Nephron (organoid): ENCODE results near the gene B4GALT6.

ENCODE experiments used
- H3K27ac Mint-ChIP-seq, 3 experiments: 2 replicates each; pipeline ENCODE4 v1.8.0; 2020; ENCODE audit warnings: mixed read lengths in 3 of 3, mild to moderate bottlenecking in 2 of 3, moderate library complexity in 1 of 3
- H3K27me3 Mint-ChIP-seq: 2 replicates; pipeline ENCODE4 v1.8.0; 2021; ENCODE audit warnings: low read depth, mild to moderate bottlenecking, moderate library complexity, mixed read lengths
- H3K36me3 Mint-ChIP-seq: 2 replicates; pipeline ENCODE4 v1.8.0; 2020; ENCODE audit warnings: low read depth, mixed read lengths
- H3K4me1 Mint-ChIP-seq: 2 replicates; pipeline ENCODE4 v1.8.0; 2020; ENCODE audit warnings: mixed read lengths
- H3K4me3 Mint-ChIP-seq, 3 experiments: 2 replicates each; pipeline ENCODE4 v1.8.0; 2020; ENCODE audit warnings: mild to moderate bottlenecking in 3 of 3, mixed read lengths in 3 of 3, moderate library complexity in 2 of 3
- H3K9me3 Mint-ChIP-seq: 2 replicates; pipeline ENCODE4 v1.8.0; 2020; ENCODE audit warnings: mixed read lengths
- CTCF ChIP-seq, 3 experiments: fragments of 200-600 bp; sonication (generic); IDR thresholded peaks; one replicate each; pipeline ENCODE4 v1.5.0; 2021; ENCODE audit warnings: antibody characterized with exemption in 3 of 3; ENCODE audit not compliant: unreplicated experiment in 3 of 3

B4GALT6 gene

GRCh38 chr18:31616586-31616985 is 67.8 kb downstream of the B4GALT6 start:
- Mint-ChIP-seq H3K4me3 (no peak overlapping the region), H3K27ac (peak overlapping the region in 1 of 3 experiments; percentile 16), H3K9me3 (no peaks in the 10 kb centered on the region), H3K27me3 (no peaks in the 10 kb centered on the region), H3K4me1 (no peaks in the 10 kb centered on the region), H3K36me3 (peaks cover 3% of the 10 kb centered on the region)
- no peak for TF ChIP-seq CTCF (IDR thresholded peaks at IDR 0.05; ENCODE audit: unreplicated experiment in 3 of 3)

DNA sequence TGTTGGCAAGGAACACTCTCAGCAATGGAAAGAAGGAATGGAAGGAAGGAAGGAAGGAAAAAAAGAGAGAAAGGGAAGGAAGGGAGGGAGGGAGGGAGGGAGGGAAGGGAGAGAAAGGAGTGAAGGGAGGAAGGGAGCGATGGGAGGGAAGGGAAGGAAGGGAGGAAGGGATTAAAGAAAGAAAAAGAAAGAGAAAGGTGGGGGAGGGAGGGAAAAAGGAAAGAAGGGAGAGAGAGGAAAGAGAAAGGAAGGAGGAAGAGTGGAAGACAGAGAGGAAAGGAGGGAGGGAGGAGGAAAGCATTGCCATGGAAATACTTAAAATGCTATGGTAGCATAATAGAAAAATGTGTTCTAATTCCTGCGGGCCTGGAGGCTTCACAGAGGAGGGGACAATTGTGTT is 70.3 kb downstream of the B4GALT6 start:
- H3K27me3 Mint-ChIP-seq, result peaks cover 4% of the 10 kb centered on the region
- no peak overlapping the region for H3K27ac Mint-ChIP-seq
- no peaks in the 10 kb centered on the region for H3K9me3 Mint-ChIP-seq
- TF ChIP-seq CTCF (IDR thresholded peaks at IDR 0.05; ENCODE audit: unreplicated experiment in 3 of 3), result no peak
- H3K4me3 Mint-ChIP-seq, result no peak overlapping the region
- H3K4me1 Mint-ChIP-seq, result peaks cover 17% of the 10 kb centered on the region
- no peaks in the 10 kb centered on the region for H3K36me3 Mint-ChIP-seq

GRCh38 chr18:31612124-31612523 is 72.3 kb downstream of the B4GALT6 start:
- H3K27me3 Mint-ChIP-seq, result peaks cover 4% of the 10 kb centered on the region

DNA sequence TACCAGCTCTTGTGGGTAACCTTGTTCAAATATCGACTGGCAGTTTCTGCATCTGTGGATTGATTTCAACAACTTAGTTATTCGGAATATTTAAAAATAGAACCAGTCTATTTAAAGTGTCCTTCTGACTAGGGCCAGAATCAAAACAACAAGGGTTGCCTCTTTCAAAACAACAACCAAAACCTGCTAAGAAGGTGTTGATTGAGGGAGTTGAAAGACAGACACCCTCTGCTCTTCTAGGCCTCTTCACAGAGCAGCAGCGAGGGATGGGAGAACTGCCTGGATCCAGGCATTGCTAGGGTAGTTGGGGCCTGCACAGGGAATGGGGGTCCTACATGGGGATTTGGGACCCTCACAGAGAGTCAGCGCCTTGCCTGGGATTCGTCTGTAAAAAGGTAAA is 72.9 kb downstream of the B4GALT6 start:
- Mint-ChIP-seq H3K36me3 (no peaks in the 10 kb centered on the region), H3K4me1 (peaks cover 17% of the 10 kb centered on the region), H3K27me3 (peaks cover 4% of the 10 kb centered on the region), H3K27ac (no peak overlapping the region), H3K4me3 (no peak overlapping the region), H3K9me3 (no peaks in the 10 kb centered on the region)
- TF ChIP-seq CTCF (IDR thresholded peaks at IDR 0.05; ENCODE audit: unreplicated experiment in 3 of 3), result no peak

More at GRCh38 chr18:31612124-31612523, 72.3 kb downstream of the B4GALT6 start:
- Mint-ChIP-seq H3K27ac (no peak overlapping the region), H3K4me3 (no peak overlapping the region), H3K4me1 (peaks cover 17% of the 10 kb centered on the region), H3K36me3 (no peaks in the 10 kb centered on the region), H3K9me3 (no peaks in the 10 kb centered on the region)
- TF ChIP-seq CTCF (IDR thresholded peaks at IDR 0.05; ENCODE audit: unreplicated experiment in 3 of 3), result no peak

GRCh38 chr18:31610286-31611205 is 73.8 kb downstream of the B4GALT6 start:
- TF ChIP-seq CTCF (IDR thresholded peaks at IDR 0.05; ENCODE audit: unreplicated experiment in 3 of 3), result peak in 2 of 3 experiments; percentile 11 to 44
- Mint-ChIP-seq H3K27me3 (peaks cover 4% of the 10 kb centered on the region), H3K36me3 (no peaks in the 10 kb centered on the region), H3K9me3 (no peaks in the 10 kb centered on the region), H3K27ac (peak overlapping the region in 2 of 3 experiments; percentile 55 to 56), H3K4me3 (no peak overlapping the region), H3K4me1 (peaks cover 17% of the 10 kb centered on the region)
